Thoracic aorta (tissue), 2 donors: ENCODE data around the gene PABPC3. TPM values are rescaled to one million over a fixed set of nuclear protein-coding genes. Genes with fewer than 3 reads are reported as not detected.

ENCODE experiments used
- ATAC-seq: fragments of 150-250 bp; one replicate; pipeline ENCODE4 v1.8.0; 2017; ENCODE audit warnings: low read depth; ENCODE audit not compliant: insufficient number of reproducible peaks, low FRiP score
- DNase-seq: peaks from one replicate; pipeline ENCODE4 v3.0.0-alpha.2; 2020; ENCODE audit warnings: low spot score
- H3K27ac ChIP-seq, 2 donors: fragments of 200-600 bp; sonication (generic); 1 replicate in 1 of 2; 2 replicates in 1 of 2; pipeline ENCODE4 v1.5.1; 2016; ENCODE audit warnings: mild to moderate bottlenecking in 2 of 2, moderate library complexity in 2 of 2
- H3K27me3 ChIP-seq: fragments of 200-600 bp; sonication (generic); replicated peaks from 2 replicates; pipeline ENCODE4 v1.6.0; 2016; ENCODE audit warnings: mild to moderate bottlenecking; ENCODE audit not compliant: insufficient read depth
- H3K36me3 ChIP-seq: fragments of 200-600 bp; sonication (generic); one replicate; pipeline ENCODE4 v1.5.1; 2016
- H3K4me1 ChIP-seq, 2 donors: fragments of 200-600 bp; sonication (generic); 1 replicate in 1 of 2; 2 replicates in 1 of 2; pipeline versions ENCODE4 v1.5.1 to v1.6.0; 2016; ENCODE audit warnings: low read depth in 2 of 2, mild to moderate bottlenecking in 1 of 2; ENCODE audit not compliant: control insufficient read depth in 1 of 2
- H3K4me3 ChIP-seq: fragments of 200-600 bp; sonication (generic); 2 replicates; pipeline ENCODE4 v1.5.1; 2016; ENCODE audit warnings: mild to moderate bottlenecking
- H3K9me3 ChIP-seq: fragments of 200-600 bp; sonication (generic); 2 replicates; pipeline ENCODE4 v1.5.1; 2016
- CTCF ChIP-seq: fragments of 200-600 bp; sonication (generic); IDR thresholded peaks from one replicate; pipeline ENCODE4 v1.5.1; 2019; ENCODE audit warnings: antibody characterized with exemption
- total RNA-seq, 2 donors: library from RNA; depleted of rRNA; stranded (reverse); fragments of >200 nt; gene quantifications; one replicate each; pipeline versions ENCODE4 v1.1.0 to v1.2.3, GENCODE V29; 2016

Gene PABPC3
- total RNA-seq, 2 donors from 2014 or later, result not detected

GRCh38 chr13:25135896-25136295 is 40.0 kb downstream of the PABPC3 start:
- H3K4me1 ChIP-seq, result no peaks in the 10 kb centered on the region
- no peaks in the 10 kb centered on the region for H3K9me3 ChIP-seq
- H3K36me3 ChIP-seq, result no peaks in the 10 kb centered on the region
- no peak for TF ChIP-seq CTCF
- H3K4me3 ChIP-seq, result no peak overlapping the region
- DNase-seq (no peak), ATAC-seq (no peak)
- no peak overlapping the region for H3K27ac ChIP-seq
- no peaks in the 10 kb centered on the region for H3K27me3 ChIP-seq

- Histone ChIP-seq H3K36me3 (no peaks in the 10 kb centered on the region), H3K4me1 (no peaks in the 10 kb centered on the region), H3K9me3 (no peaks in the 10 kb centered on the region), H3K27ac (no peak overlapping the region), H3K4me3 (no peak overlapping the region), H3K27me3 (no peaks in the 10 kb centered on the region)
- ATAC-seq, result no peak
- DNase-seq, result no peak
- TF ChIP-seq CTCF, result no peak
These were observed 41.2 kb downstream of the PABPC3 start for GRCh38 chr13:25136880-25137787.

GRCh38 chr13:25137788-25138115 is 41.8 kb downstream of the PABPC3 start:
- no peak overlapping the region for H3K4me3 ChIP-seq
- no peaks in the 10 kb centered on the region for H3K36me3 ChIP-seq
- H3K9me3 ChIP-seq, result no peaks in the 10 kb centered on the region
- no peak for TF ChIP-seq CTCF
- DNase-seq (no peak), ATAC-seq (no peak)
- H3K27ac ChIP-seq, result no peak overlapping the region
- H3K27me3 ChIP-seq, result no peaks in the 10 kb centered on the region
- H3K4me1 ChIP-seq, result no peaks in the 10 kb centered on the region

GRCh38 chr13:25141042-25141441 is 45.1 kb downstream of the PABPC3 start:
- no peak overlapping the region for H3K4me3 ChIP-seq
- TF ChIP-seq CTCF, result no peak
- DNase-seq, result no peak
- H3K27ac ChIP-seq, result no peak overlapping the region
- H3K4me1 ChIP-seq, result no peaks in the 10 kb centered on the region
- no peaks in the 10 kb centered on the region for H3K36me3 ChIP-seq
- no peaks in the 10 kb centered on the region for H3K27me3 ChIP-seq
- no peak for ATAC-seq
- no peaks in the 10 kb centered on the region for H3K9me3 ChIP-seq

GRCh38 chr13:25143706-25144105 is 47.8 kb downstream of the PABPC3 start:
- TF ChIP-seq CTCF, result no peak
- H3K27ac ChIP-seq, result no peak overlapping the region
- H3K4me1 ChIP-seq, result no peaks in the 10 kb centered on the region
- ATAC-seq (no peak), DNase-seq (no peak)
- no peaks in the 10 kb centered on the region for H3K9me3 ChIP-seq
- H3K27me3 ChIP-seq, result no peaks in the 10 kb centered on the region
- H3K36me3 ChIP-seq, result no peaks in the 10 kb centered on the region
- H3K4me3 ChIP-seq, result no peak overlapping the region
